ENCODE results near the gene PAX7.
"Not testable (repeated sequence)": the region's sequence is repeated elsewhere in the genome, so short reads cannot be mapped to it uniquely, and the experiment has no call there.

PAX7 gene

DNA sequence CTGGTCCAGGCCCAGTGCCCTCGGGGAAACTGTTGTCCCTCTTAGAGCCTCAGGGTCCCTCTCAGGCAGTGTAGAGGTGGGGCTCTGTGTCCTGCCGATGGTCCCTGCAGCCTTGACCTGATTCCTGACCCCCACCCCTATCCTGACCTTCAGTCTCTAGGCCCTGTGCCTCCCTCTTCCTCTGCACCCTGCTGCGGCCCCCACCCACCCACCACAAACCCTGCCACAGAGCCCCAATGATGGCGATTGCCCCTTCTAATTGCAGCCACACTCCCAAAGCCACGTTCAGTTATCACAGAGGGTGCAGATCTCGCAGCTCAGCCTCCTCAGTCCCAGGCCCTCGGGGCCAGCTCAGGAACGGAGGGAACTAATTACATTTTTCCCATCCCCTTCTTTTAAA is 99.7 kb downstream of the PAX7 start:
- DNase-seq (ENCODE audit: low spot score) = no peak

DNA sequence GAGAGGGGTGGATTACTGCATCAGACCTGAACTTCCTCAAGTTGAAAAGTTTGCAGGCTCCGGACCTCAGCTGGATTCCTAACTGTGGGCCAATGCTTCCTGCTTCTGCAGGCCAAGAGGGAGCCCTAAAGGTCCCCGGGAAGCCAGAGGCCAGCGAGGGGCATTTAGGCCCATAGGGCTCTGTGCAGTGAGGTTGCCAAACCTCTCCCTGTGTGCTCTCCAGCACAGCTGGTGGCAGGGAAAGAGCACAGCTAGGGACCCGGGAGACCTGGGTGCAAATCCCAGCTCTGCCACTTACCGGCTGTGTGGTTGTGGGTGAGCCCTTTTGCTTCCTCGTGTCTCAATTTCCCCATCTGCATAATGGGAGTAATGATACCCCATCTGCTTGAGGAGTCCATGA is 100.5 kb downstream of the PAX7 start:
- no peak for DNase-seq (ENCODE audit: low spot score)

DNA sequence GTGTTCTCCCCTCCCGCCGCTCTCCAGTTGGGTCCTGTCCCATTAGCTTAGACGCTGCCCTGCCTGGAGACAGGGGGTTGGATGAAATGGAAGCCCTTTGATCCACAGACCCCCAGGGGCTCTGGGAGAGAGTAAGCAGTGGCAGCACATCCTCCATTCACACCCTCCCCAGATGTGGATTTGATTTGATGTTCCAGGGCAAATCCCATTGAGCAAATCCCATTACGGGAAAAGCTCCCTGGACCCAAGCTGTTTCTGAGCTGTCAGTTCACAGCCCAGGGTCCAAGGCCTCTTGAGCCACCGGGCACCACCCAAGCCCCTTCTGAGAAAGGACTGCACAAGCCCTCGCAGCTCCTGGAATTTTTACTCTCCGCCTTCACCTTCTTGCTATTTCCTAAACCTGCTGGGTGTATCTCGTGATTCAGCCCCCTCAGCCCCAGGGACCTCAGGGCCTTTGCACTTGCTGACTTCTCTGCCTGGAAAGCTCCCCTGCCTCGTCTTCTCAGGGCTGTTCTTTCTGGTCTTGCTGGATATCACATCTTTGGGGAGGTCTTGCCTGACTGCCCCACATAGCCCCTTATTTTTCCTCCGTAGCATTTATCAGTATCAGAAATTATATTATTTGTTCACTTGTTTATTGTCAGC is 101.1 kb downstream of the PAX7 start:
- no peak for DNase-seq (ENCODE audit: low spot score)

DNA sequence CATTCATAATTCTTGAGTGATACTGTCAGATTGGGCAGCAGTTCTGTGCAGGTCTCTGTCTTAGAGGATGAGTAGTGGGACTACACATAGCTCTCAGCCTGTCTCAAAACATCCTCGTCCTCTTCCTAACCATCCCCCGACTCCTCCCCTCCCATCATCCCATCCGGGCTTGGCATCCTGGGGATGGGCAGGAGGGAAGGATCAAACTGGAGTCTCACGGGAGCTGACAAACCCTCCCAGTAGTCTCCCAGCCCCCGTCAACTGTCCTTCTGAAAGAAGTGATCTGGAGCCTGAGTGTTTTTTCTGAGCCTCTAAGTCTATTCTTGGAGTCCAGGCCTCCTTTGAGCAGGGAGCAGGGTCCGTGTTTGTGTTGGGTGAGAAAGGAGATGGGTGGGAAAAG is 102.0 kb downstream of the PAX7 start:
- no peak for DNase-seq (ENCODE audit: low spot score)

DNA sequence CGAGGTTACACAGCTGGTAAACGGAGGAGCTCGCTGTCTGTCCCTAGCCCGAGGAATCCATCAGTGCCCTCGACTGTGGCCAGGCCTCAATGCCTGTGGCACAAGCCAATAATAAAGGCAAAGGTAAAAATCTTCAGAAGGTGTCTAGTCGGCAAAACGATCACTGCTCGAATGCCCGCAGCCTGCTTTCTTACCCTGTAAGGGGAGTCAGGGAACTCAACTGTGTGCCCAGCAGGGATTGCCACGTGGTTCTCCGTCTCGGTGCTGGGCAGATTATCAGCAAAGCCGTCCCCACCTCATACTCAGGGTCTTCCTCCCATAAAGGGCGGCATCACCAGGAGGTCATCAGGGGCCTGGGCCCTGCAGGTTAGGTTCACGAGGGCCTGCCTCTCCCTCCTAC is 103.4 kb downstream of the PAX7 start:
- DNase-seq (ENCODE audit: low spot score) = no peak

DNA sequence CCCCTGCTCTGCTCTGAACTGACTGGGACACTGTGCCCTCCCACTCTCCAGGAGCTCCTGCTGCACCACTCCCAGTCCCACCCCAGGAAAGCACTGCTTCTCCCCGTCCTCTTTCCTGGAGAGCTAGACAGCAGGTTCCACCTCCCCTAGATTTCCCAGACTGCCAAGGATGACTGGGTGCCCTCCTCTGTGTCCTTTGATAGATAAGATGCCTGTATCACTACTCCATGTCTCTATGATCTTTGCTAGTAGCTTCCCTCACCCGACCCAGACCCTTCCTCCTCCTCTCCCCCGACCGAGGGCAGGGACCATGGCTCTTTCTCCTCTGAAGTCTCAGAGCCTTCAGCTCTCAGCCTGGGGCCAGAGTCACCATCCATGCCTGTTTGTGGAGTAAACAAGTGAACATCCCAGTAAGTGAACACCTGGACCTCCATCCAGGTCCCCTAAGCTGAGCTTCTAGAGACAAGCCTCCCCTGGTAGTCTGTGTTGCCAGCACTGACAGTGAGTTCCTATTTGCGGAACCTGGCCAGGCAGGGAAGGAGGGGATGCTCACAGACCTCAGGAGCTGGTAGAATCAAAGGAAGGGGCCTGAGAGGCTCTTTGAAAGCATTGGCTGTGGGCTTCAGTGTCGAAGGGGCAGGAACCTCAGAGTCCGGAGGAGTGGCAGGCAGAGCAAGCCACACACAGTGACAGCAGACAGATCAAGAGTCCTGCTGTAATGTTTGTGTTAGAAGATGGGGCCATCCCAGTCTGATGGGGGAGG is 104.0 kb downstream of the PAX7 start:
- DNase-seq (ENCODE audit: low spot score) = no peak

DNA sequence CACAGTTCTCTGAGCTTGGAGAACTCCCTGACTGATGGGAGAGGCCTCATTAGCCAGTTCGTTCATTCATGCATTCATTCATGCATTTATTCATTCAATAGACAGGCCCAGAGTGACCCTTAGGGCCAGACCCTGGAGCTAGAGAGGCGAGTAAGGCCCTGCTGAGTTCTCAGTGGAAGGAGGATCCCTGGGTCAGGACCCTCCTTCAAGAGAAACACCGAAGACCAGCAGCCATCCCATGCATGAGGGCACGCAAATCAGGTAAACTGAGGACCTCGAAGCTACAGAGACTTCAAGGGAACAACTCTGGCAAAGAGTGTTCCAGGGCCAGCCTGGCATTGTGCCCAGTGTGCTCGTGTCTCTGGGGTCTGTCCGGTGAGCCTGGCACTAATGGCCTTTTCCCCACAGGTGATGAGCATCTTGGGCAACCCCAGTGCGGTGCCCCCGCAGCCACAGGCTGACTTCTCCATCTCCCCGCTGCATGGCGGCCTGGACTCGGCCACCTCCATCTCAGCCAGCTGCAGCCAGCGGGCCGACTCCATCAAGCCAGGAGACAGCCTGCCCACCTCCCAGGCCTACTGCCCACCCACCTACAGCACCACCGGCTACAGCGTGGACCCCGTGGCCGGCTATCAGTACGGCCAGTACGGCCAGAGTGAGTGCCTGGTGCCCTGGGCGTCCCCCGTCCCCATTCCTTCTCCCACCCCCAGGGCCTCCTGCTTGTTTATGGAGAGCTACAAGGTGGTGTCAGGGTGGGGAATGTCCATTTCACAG is 104.8 kb downstream of the PAX7 start:
- no peak for DNase-seq (ENCODE audit: low spot score)

DNA sequence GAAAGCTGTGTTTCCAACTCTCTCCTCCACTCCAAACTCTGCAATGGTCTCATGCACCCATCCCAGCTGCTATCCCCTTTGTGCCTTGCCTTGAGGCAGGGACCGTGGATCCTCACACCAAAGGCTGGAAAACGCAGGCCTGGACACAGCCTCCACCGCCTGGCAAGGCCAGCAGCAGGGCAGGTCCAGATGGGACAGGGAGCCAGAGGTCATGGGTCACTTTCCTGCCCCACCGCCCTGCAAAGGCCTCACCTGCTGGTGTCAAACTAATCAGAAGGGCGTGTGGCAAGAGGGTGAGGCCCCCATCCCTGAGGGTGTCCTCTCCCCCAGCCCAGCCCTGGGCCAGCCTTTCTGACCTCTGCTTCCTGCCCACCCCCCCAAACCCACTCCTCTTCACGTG is 106.3 kb downstream of the PAX7 start:
- no peak for DNase-seq (ENCODE audit: low spot score)

DNA sequence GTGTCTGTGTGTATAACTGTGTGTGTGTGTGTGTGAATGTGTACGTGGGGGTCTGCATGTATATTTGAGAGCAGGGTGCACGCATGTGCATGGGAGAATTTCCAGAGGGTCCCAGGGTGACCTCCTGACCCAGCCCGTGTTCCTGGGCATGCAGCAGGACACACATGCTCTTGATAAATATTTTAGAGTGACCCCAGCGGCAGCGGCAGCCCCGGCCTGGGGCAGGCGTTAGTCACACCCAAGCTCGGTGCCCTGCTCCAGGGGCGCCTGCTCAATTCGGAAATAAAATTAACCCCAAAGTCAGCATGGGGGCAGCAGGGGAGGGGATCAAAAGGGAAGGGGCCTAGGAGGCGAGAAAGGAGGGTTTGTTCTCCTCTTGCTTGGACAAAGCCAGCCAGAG is 107.5 kb downstream of the PAX7 start:
- DNase-seq (ENCODE audit: low spot score) = no peak

DNA sequence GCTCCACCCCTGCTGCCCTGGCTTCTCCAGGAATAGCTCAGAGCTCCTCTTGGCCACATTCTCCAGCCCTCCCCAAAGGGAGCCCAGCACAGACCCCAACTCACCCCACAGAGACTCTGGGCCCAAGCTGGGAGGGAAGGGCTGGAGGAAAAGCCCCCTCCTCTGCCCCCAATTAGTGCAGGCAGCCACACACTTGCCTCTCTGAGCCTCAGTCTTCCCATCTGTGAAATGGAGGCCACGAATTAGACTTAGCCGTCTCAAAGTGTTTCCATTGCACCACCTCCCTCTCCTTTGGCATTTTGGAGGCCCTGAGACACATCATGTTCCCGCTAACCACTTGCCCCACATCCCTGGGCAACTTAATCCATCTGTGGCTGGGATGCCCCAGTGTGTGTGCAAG is 108.0 kb downstream of the PAX7 start:
- no peak for DNase-seq (ENCODE audit: low spot score)

DNA sequence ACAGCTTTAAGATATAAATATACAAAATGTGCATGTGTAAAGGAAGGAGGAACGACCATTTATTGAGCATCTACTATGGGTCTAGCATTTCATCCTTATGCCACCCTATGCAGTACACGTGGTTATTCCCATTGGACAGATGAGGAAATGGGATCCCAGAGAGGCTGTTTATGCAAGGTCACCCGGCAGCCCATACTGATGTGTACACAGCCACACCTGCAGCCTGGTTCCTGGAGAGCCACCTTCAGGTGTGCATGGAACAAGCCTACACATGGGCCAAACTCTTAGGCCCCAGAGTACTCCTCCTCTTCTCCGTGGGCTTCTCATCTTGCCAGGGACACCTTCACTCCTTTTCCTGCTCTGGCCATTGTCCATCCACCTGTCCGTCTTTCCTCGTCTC is 108.8 kb downstream of the PAX7 start:
- no peak for DNase-seq (ENCODE audit: low spot score)

DNA sequence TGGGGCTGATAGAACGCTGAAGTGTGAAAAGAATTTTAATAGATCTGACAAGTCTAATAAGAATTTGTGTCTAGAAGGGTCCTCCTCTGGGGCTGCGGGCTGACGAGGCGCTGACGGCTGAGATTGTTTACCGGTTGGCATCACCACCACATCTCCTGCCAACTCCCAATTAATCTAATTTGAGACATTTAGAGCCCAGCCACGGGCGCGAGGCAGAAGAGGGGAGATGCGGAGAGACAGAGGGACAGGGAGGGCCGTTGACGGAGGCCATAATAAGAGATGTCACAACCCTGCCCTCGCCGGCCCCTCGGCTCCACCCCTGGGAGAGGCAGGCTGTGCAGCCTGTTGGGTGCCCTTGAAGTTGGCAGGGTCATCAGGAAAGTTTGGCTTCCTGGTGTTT is 109.3 kb downstream of the PAX7 start:
- no peak for DNase-seq (ENCODE audit: low spot score)

DNA sequence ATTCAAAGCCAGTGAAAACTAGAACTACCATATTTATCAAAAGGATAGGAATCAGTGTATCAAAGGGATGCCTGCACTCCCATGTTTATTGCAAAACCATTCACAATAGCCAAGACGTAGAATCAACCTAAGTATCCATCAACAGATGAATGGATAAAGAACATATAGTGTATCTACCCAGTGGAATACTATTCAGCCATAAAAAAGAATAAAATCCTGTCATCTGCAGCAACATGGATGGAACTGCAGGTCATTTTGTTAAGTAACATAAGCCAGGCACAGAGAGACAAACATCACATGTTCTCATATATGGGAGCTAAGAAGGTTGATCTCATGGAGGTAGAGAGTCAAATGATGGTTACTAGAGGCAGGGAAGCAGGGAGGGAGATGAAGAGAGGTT is 110.0 kb downstream of the PAX7 start:
- DNase-seq (ENCODE audit: low spot score) = no peak

DNA sequence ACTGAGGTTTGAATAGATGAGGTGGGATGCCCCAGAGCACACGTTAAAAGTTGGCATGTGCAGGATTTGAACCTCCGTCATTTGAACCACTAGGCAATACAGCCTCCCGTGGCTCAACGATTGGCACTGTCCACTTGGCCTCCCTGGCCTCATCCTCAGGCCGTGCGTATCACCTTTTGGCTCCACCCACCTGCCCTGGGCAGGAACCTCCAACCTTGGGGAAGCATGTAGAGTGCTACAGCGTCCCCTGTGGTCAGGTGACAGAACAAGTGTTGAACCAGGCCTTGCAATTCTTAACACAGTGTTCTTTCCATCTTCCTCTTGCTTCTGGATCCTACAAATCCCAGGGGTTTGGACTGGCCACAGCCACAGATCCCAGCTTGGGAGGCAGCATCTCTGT is 112.6 kb downstream of the PAX7 start:
- no peak for DNase-seq (ENCODE audit: low spot score)

DNA sequence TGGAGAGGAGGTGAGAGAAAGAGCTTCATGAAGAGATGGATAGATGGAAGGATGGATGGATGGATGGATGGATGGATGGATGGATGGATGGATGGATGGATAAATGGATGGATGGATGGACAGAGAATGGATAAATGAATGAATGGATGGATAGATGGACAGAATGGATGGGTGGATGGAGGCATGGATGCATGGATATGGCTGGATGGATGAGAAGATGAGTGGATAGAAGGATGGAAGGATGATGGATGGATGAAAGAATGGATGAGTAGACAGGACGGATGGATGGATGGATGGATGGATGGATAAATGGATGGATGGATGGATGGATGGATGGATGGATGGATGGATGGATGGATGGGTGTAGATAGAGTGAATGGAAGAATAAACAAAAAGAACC is 113.7 kb downstream of the PAX7 start:
- DNase-seq (ENCODE audit: low spot score) = not testable (repeated sequence)

DNA sequence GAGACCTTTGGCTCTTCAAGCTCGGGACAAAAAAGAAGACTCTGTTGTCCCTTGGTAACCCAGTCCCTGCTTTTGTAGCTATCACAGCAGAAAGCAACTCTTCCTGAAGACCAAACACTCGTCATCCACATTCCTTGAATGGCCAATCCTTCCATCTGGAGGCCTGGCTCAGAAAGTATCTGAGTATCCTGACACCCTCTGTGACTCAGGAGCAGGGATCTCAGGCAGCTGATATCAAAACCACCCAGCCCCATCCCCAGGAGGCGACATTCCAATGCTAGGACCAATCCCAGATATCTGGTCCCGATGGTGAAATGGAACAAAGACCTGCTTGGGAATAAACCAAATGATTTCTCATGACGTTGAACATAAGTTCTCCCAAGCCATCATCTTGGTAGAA is 116.3 kb downstream of the PAX7 start:
- no peak for DNase-seq (ENCODE audit: low spot score)

DNA sequence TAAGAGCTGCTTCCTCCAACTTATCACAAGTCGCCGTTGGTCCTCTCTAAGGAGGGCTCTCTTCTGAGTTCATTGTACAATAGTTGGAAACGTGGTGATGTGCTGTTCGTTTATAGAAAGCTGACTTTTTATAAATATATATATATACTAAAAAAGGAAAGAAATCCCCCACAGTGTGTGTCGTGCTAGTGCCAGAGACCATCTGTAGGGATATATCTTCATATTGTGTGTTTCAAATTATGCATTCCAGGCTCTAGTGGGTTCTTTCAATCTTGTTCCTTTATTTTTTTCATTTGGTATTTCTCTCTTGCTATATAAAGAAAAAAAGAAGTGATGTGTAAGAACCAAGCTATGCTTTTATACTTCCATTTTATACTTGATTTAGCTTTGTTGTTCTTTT is 117.0 kb downstream of the PAX7 start:
- no peak for DNase-seq (ENCODE audit: low spot score)

DNA sequence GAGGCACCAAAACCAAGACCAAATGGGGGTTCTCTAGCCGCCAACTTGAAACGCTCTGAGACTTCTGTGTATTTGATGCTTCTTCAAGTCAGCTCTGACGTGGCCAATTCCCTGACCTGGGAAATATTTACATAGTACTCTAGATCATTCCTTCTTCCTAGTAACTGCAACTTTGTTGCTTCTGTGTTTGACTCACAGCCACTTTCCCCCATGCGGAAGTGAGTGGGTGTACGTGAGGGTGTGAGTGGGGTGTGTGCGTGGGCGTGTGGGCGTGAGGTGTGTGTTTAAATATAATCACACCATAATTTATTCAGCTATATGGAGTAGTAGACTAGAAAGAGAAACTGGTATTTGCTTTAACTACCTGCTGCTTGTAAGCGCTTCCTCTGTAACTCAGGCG is 117.8 kb downstream of the PAX7 start:
- no peak for DNase-seq (ENCODE audit: low spot score)

DNA sequence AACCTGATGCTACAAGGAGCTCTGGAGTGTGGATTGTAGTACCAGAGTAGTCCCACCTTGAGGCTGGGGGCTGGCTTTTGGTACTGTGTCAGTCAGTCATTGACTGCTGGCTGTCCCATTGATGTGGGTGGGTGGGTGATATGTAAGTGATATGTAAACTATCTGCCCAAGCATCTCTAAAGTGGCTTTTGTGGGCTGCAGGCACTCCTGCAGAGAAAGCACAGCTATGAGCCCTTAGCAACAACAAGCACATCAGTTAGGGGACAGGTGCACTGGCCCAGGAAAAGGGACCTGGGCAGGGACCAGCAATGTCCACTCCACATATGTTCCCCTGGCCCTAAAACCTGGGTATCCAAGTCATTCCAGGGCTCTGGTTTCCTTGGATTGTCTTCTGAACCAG is 118.9 kb downstream of the PAX7 start:
- DNase-seq (ENCODE audit: low spot score) = no peak

DNA sequence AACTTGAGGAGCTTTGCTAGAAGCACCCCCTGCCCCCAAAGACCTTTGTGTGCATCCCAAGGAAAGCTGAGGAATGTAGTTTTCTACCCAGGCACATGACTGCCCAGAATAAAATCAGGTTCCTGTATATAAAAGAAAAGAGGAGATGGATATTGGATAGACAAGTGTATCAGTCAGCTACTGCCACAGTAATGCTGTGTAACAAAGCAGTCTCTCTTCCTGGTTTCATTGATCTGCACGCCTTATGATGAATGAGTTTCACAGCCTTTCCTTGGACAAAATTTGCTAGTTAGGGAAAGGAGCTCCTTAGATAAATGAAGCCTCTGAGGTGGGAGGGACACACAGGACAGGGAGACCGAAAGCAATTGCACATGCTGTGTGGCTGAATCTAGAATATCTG is 120.0 kb downstream of the PAX7 start:
- DNase-seq (ENCODE audit: low spot score) = no peak

DNA sequence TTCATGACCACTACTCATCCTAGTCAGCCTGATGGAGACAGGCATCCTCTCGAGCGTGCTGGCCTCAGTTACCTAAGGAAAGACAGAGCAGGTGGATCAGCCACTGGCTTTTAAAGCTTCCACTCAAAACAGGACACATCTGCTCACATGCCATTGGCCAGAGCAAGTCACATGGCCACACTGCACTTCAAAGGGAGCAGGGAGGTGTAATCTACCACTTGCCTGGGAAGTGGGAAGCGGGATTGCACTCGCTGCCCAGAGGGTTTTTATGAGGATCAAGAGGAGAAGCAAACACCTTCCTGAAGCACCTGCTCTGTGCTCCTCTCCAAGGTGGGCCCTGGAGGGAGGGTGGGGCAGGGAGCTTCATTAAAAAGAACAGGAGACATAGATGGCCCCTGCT is 120.8 kb downstream of the PAX7 start:
- DNase-seq (ENCODE audit: low spot score) = no peak

DNA sequence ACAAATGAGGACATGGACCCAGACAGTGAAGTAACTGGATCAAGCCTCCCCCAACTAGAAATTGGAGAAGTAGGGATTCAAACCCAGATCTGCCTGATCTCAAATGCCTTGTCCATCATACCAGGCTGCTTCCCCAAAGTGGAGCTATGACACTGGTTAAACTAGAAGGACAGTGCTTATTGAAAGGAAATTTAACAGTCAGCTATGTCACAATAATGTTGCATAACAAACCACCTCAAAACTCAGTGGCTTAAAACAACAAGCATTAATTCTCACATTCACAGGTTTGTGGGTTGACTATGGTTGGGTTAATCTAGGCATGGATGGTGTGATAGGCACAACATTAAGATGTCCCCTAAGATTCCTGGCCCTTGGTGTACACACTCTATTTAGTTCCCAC is 121.8 kb downstream of the PAX7 start:
- DNase-seq (ENCODE audit: low spot score) = no peak

DNA sequence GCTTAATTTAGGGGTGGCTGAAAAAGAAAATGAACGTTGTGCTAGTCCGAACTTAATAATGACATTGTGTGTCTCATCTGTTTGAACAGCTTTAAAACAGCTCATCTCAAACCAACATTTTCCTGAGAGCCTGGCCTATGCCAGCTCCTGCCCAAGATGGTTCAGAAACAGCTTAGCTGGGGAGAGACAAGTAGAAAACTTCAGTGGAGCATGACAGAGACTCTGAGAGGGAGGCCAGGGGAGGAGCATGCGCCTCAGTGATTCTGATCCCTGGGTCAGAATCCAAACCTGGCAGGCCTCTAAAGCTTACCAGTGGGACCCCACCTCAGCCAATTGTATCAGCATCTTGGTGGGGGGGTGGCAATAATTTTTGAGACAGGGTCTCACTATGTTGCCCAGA is 129.5 kb downstream of the PAX7 start:
- DNase-seq (ENCODE audit: low spot score) = no peak
